GM18502 (cell line): ENCODE results near the gene LTBR.
"Not testable (repeated sequence)": the region's sequence is repeated elsewhere in the genome, so short reads cannot be mapped to it uniquely, and the experiment has no call there.

Source experiments
- ATAC-seq: cut with Tn5 transposase; IDR thresholded peaks from one replicate; pipeline ENCODE4 v1.9.1; 2021; ENCODE audit warnings: mild to moderate bottlenecking; ENCODE audit not compliant: unreplicated experiment, poor library complexity

The LTBR gene

GRCh38 chr12:6383572-6384498, at the start of gene LTBR:
Gene LTBR, plus strand, starts transcription at chr12:6384162. Its CDS starts 197 bp downstream, at chr12:6384359.
- ATAC-seq = no peak

GRCh38 chr12:6334359-6334758, 49.6 kb upstream of the LTBR start:
- ATAC-seq = no peak

GRCh38 chr12:6334940-6335450, 49.0 kb upstream of the LTBR start:
- ATAC-seq = no peak

- peak; percentile 59 for ATAC-seq
These were observed 48.4 kb upstream of the LTBR start for GRCh38 chr12:6335451-6336078.

- no peak for ATAC-seq
These were observed 47.7 kb upstream of the LTBR start for GRCh38 chr12:6336079-6336888.

- ATAC-seq = no peak
These were observed 46.8 kb upstream of the LTBR start for GRCh38 chr12:6336889-6337853.

GRCh38 chr12:6337958-6338433, 46.0 kb upstream of the LTBR start:
- ATAC-seq = no peak

GRCh38 chr12:6338536-6338935, 45.4 kb upstream of the LTBR start:
- not testable (repeated sequence) for ATAC-seq

GRCh38 chr12:6338955-6339354, 45.0 kb upstream of the LTBR start:
- ATAC-seq = no peak

GRCh38 chr12:6340032-6340638, 43.8 kb upstream of the LTBR start:
- ATAC-seq = no peak

GRCh38 chr12:6340745-6341416, 43.1 kb upstream of the LTBR start:
- no peak for ATAC-seq

GRCh38 chr12:6341417-6342139, 42.4 kb upstream of the LTBR start, which contains the start of gene TNFRSF1A:
Gene TNFRSF1A, minus strand, starts transcription at chr12:6342076. Its CDS starts 262 bp downstream, at chr12:6341814.
- ATAC-seq = no peak

GRCh38 chr12:6342140-6342889, 41.6 kb upstream of the LTBR start:
- ATAC-seq = no peak

GRCh38 chr12:6343518-6343917, 40.4 kb upstream of the LTBR start:
- no peak for ATAC-seq

- not testable (repeated sequence) for ATAC-seq
These were observed 39.8 kb upstream of the LTBR start for GRCh38 chr12:6344101-6344660.

GRCh38 chr12:6345319-6346091, 38.5 kb upstream of the LTBR start:
- no peak for ATAC-seq
